HEK293 (cell line): Measurements from ENCODE around the gene LGR5.

Experiments used
- ZBTB17 ChIP-seq: fragments of 450-650 bp; formaldehyde crosslinking; IDR thresholded peaks from 2 replicates; pipeline ENCODE4 v1.5.1; 2016; ENCODE audit warnings: missing biosample characterization, missing genetic modification characterization
- ZNF433 ChIP-seq: fragments of 450-650 bp; formaldehyde crosslinking; IDR thresholded peaks from 2 replicates; pipeline ENCODE4 v1.5.1; 2016; ENCODE audit warnings: missing biosample characterization, missing genetic modification characterization, low read depth
- ZNF621 ChIP-seq: fragments of 450-650 bp; formaldehyde crosslinking; IDR thresholded peaks from 2 replicates; pipeline ENCODE4 v1.5.1; 2017; ENCODE audit warnings: missing biosample characterization, missing genetic modification characterization
- TF ChIP-seq, protein P1 (sequence below): fragments of 450-650 bp; formaldehyde crosslinking; IDR thresholded peaks from 2 replicates; pipeline ENCODE4 v1.5.1; 2016; ENCODE audit warnings: missing biosample characterization, missing genetic modification characterization

DNA sequence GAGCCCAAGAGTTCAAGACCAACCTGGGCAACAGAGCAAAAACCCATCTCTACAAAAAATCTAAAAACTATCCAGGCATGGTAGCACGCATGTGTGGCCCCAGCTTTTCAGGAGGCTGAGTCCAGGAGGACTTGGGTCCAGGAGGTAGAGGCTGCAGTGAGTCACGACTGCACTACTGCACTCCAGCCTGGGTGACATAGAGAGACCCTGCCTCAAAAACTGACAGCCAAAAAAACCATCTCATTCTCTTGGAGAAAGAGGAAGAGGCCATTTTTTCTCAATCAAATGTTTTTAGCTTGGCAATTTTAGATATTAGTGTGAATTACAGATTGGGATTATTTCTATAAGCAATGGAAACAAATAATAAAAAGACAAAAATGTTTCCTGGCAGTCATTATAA, 185.9 kb downstream of the LGR5 start:
- TF ChIP-seq ZNF433 (tag by site-specific recombination): no peak
- no peak for TF ChIP-seq ZNF621
- no peak for TF ChIP-seq ZBTB17
- TF ChIP-seq, protein P1, sequence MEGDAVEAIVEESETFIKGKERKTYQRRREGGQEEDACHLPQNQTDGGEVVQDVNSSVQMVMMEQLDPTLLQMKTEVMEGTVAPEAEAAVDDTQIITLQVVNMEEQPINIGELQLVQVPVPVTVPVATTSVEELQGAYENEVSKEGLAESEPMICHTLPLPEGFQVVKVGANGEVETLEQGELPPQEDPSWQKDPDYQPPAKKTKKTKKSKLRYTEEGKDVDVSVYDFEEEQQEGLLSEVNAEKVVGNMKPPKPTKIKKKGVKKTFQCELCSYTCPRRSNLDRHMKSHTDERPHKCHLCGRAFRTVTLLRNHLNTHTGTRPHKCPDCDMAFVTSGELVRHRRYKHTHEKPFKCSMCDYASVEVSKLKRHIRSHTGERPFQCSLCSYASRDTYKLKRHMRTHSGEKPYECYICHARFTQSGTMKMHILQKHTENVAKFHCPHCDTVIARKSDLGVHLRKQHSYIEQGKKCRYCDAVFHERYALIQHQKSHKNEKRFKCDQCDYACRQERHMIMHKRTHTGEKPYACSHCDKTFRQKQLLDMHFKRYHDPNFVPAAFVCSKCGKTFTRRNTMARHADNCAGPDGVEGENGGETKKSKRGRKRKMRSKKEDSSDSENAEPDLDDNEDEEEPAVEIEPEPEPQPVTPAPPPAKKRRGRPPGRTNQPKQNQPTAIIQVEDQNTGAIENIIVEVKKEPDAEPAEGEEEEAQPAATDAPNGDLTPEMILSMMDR: no peak
